ENCODE measurements around the gene RYR3. TPM values are rescaled to one million over a fixed set of nuclear protein-coding genes. Genes with fewer than 3 reads are reported as not detected.

RYR3 gene
- total and polyA plus RNA-seq, 2 of the 13 experiments (the other 11 are each of a cell fraction or from before 2014, with no cell fraction given), result not detected

- no peak for TF ChIP-seq CEBPZ (IDR thresholded peaks at IDR 0.05; ENCODE audit: low read length)
These were observed 561.8 kb downstream of the RYR3 start (continued) for GRCh38 chr15:33872416-33873106.

GRCh38 chr15:33874156-33874555, 563.4 kb downstream of the RYR3 start:
- no peak overlapping the region for H3K9ac ChIP-seq (ENCODE audit: insufficient read depth, low read depth, low read length)
- in situ Hi-C loops (cut with HindIII; ENCODE audit: extremely low pct_ligation_motif_present, low pct_unique_long_range_greater_than_20kb), result no loop called here
- no peaks in the 10 kb centered on the region for H3K4me1 ChIP-seq (ENCODE audit: insufficient read depth, low read length)
- POLR2A ChIA-PET, result no interaction called here
- intact Hi-C loops (cut with micrococcal nuclease; ENCODE audit: unreplicated experiment), result no loop called here
- H2AFZ ChIP-seq (ENCODE audit: low read length), result no peak overlapping the region
- no peaks in the 10 kb centered on the region for H3K9me3 ChIP-seq (ENCODE audit: low read length)
- CTCF ChIA-PET (ENCODE audit: low intra/inter-chr PET ratio, low total read pairs), result no interaction called here
- H3K27me3 ChIP-seq (ENCODE audit: control insufficient read depth in 1 of 2, insufficient read depth in 2 of 2, low read length in 2 of 2), result no peaks in the 10 kb centered on the region
- no peak overlapping the region for H3K4me3 ChIP-seq (replicated peaks in 1 of 3; ENCODE audit: insufficient read depth in 1 of 3, low read depth in 2 of 3, low read length in 3 of 3)
- ATAC-seq (no peak), FAIRE-seq (no peak), DNase-seq (ENCODE audit: low spot score) (no peak)
- no peaks in the 10 kb centered on the region for H3K36me3 ChIP-seq (replicated peaks in 1 of 2; ENCODE audit: control insufficient read depth in 1 of 2, insufficient read depth in 2 of 2, low read length in 2 of 2)
- WGBS (ENCODE audit: low lambda C conversion rate), result 81% methylated on average over 2 of the region's 2 CpGs
- no TSS peak for BruUV-seq (replicated peaks)
- no peaks in the 10 kb centered on the region for H4K20me1 ChIP-seq (ENCODE audit: insufficient read depth, low read length)
- no peak overlapping the region for H3K4me2 ChIP-seq (ENCODE audit: low read depth, low read length)
- no peak overlapping the region for H3K27ac ChIP-seq (ENCODE audit: extremely low read length, insufficient read depth, low read length)
- H3K79me2 ChIP-seq (ENCODE audit: insufficient read depth, low read length), result no peaks in the 10 kb centered on the region
- TF ChIP-seq ZNF34 (CRISPR knock-in tag; IDR thresholded peaks at IDR 0.05; ENCODE audit: borderline replicate concordance) (no peak), KDM1A (CRISPR knock-in tag; IDR thresholded peaks at IDR 0.05) (no peak), CHCHD3 (CRISPR knock-in tag; IDR thresholded peaks at IDR 0.05) (no peak), ZBTB1 (CRISPR knock-in tag; IDR thresholded peaks at IDR 0.05; ENCODE audit: borderline replicate concordance) (no peak), ZBTB49 (CRISPR knock-in tag; IDR thresholded peaks at IDR 0.05; ENCODE audit: borderline replicate concordance) (no peak), ATRX (CRISPR knock-in tag; IDR thresholded peaks at IDR 0.05; ENCODE audit: borderline replicate concordance) (no peak), SP1 (IDR thresholded peaks at IDR 0.05) (no peak), SP1 (CRISPR knock-in tag; IDR thresholded peaks at IDR 0.05) (no peak), SIX1 (CRISPR knock-in tag; IDR thresholded peaks at IDR 0.05; ENCODE audit: borderline replicate concordance) (no peak), RNF219 (CRISPR knock-in tag; IDR thresholded peaks at IDR 0.05) (no peak), SNAPC2 (CRISPR knock-in tag; IDR thresholded peaks at IDR 0.05) (no peak)

Measured in HepG2 (cell line).